ENCODE results near the gene GAS7. TPM values are rescaled to one million over a fixed set of nuclear protein-coding genes. Genes with fewer than 3 reads are reported as not detected.

Gene GAS7
- total RNA-seq, 1 donor from 2014 or later: 2.9 TPM

DNA sequence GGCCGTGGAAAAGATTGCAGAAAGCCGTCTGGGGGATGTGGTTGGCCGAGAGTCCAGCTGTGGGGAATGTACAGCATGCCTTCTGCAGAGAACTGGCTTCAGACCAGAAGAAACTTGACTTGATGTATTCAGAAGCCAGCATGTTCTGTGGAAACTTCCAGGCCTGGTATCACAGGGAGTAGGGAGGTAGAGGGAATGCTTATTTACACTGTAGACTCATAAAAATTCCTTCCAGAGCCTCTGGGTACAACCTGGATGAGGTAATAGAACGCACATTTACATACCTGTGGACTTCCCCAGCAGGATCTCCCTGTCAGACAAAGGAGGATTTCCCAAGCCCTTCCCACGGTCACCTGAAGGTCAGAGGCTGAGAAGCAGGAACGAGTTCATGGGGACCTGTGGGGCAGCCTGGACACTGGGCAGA lies 11.8 kb upstream of the GAS7 start:
- H4K20me1 ChIP-seq (ENCODE audit: low read depth): no peaks in the 10 kb centered on the region
- Mint-ChIP-seq H3K4me3 (no peak overlapping the region), H3K36me3 (no peaks in the 10 kb centered on the region), H3K27ac (no peak overlapping the region), H3K27me3 (ENCODE audit: insufficient read depth, low read depth) (peaks cover 5% of the 10 kb centered on the region), H3K4me1 (peaks cover 20% of the 10 kb centered on the region), H3K9me3 (peaks cover 12% of the 10 kb centered on the region)
- no peak overlapping the region for H3K4me3 ChIP-seq
- H3K9me3 ChIP-seq (ENCODE audit: low read depth): no peaks in the 10 kb centered on the region
- no peak overlapping the region for H2AFZ ChIP-seq (replicated peaks)
- H3K4me2 ChIP-seq: no peak overlapping the region
- no peaks in the 10 kb centered on the region for H3K27me3 ChIP-seq
- peaks cover 9% of the 10 kb centered on the region for H3K4me1 ChIP-seq
- H3K36me3 ChIP-seq: no peaks in the 10 kb centered on the region
- TF ChIP-seq, protein P1, sequence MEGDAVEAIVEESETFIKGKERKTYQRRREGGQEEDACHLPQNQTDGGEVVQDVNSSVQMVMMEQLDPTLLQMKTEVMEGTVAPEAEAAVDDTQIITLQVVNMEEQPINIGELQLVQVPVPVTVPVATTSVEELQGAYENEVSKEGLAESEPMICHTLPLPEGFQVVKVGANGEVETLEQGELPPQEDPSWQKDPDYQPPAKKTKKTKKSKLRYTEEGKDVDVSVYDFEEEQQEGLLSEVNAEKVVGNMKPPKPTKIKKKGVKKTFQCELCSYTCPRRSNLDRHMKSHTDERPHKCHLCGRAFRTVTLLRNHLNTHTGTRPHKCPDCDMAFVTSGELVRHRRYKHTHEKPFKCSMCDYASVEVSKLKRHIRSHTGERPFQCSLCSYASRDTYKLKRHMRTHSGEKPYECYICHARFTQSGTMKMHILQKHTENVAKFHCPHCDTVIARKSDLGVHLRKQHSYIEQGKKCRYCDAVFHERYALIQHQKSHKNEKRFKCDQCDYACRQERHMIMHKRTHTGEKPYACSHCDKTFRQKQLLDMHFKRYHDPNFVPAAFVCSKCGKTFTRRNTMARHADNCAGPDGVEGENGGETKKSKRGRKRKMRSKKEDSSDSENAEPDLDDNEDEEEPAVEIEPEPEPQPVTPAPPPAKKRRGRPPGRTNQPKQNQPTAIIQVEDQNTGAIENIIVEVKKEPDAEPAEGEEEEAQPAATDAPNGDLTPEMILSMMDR (IDR thresholded peaks at IDR 0.05): no peak
- no peak for TF ChIP-seq EZH2phosphoT487 (IDR thresholded peaks at IDR 0.05)
- no peak overlapping the region for H3K9ac ChIP-seq
- H3K27ac ChIP-seq: no peak overlapping the region
- H3K79me2 ChIP-seq (ENCODE audit: low read depth): no peaks in the 10 kb centered on the region
- H3F3A ChIP-seq (ENCODE audit: low read depth): peaks cover 5% of the 10 kb centered on the region
- no peak for DNase-seq (ENCODE audit: low spot score)

DNA sequence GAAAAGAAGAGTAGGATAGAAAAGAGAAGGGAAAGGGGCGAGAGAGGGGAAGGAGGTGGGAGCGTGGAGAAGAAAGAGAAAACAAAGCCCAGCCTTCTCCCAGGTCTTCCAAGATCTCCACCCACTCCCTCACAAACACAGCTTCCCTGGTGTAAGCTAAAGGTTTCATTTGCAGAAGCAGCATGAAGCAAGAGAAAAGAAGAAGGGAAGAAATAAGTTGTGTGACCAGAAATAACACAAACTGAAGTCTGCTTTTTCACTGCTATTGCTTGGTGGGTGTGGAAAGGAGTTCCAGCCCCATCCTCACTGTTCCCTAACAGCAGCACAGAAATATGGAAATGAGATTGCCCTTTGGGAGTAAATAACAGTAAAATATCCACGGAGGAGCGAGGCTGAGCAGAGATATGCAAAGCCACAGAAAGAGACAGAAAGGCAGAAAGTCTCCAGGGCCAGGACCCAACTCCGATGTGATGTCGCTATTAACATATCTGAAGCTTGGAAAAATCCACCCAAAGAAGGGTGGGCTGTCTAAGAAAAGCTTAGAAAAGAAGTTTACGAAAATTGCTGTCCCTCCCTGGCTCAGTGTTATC lies 10.3 kb upstream of the GAS7 start:
- H3K27ac Mint-ChIP-seq: peak overlapping the region; percentile 11
- peak overlapping the region; percentile 38 for H3K4me2 ChIP-seq
- no peak overlapping the region for H3K4me3 ChIP-seq
- H4K20me1 ChIP-seq (ENCODE audit: low read depth): no peaks in the 10 kb centered on the region
- H3K9ac ChIP-seq: no peak overlapping the region
- H3K9me3 Mint-ChIP-seq: peaks cover 22% of the 10 kb centered on the region
- H3K4me1 ChIP-seq: peaks cover 9% of the 10 kb centered on the region
- no peaks in the 10 kb centered on the region for H3K27me3 ChIP-seq
- no peaks in the 10 kb centered on the region for H3K36me3 ChIP-seq
- TF ChIP-seq EZH2phosphoT487 (IDR thresholded peaks at IDR 0.05): no peak
- TF ChIP-seq EZH2 (IDR thresholded peaks at IDR 0.05): no peak
- TF ChIP-seq, protein P1 (IDR thresholded peaks at IDR 0.05): no peak
- H3K36me3 Mint-ChIP-seq: no peaks in the 10 kb centered on the region
- no peaks in the 10 kb centered on the region for H3K79me2 ChIP-seq (ENCODE audit: low read depth)
- no peaks in the 10 kb centered on the region for H3K9me3 ChIP-seq (ENCODE audit: low read depth)
- H3K27me3 Mint-ChIP-seq (ENCODE audit: insufficient read depth, low read depth): peaks cover 3% of the 10 kb centered on the region
- H3K4me1 Mint-ChIP-seq: peaks cover 14% of the 10 kb centered on the region
- peak overlapping the region; percentile 94 for H2AFZ ChIP-seq (replicated peaks)
- no peak overlapping the region for H3K4me3 Mint-ChIP-seq
- H3K27ac ChIP-seq: no peak overlapping the region
- DNase-seq (ENCODE audit: low spot score): no peak
- peaks cover 5% of the 10 kb centered on the region for H3F3A ChIP-seq (ENCODE audit: low read depth)

DNA sequence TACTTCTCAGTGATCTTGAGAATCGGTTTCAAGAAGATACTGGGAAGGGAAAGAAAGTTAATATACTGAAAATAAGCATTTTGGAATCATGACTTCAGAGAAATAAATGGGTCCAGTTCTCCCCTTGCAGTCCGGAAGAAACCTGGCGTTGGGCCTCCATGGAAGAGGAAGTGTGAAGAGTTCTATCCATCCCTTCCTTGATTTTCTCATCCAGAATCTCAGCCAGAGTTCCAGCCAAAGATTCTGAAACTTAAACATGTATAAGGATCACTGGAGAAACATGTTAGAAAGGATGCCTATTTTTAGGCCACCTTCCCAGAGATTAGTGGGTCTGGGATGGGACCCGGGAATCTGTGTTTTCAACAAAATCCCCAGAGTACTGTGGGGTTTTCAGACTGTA lies 8.7 kb upstream of the GAS7 start:
- Histone ChIP-seq H3K27ac (no peak overlapping the region), H3K4me1 (peaks cover 9% of the 10 kb centered on the region), H2AFZ (replicated peaks) (no peak overlapping the region), H4K20me1 (ENCODE audit: low read depth) (no peaks in the 10 kb centered on the region), H3K9me3 (ENCODE audit: low read depth) (no peaks in the 10 kb centered on the region), H3K4me2 (no peak overlapping the region), H3K27me3 (no peaks in the 10 kb centered on the region), H3K4me3 (no peak overlapping the region), H3F3A (ENCODE audit: low read depth) (peaks cover 5% of the 10 kb centered on the region), H3K79me2 (ENCODE audit: low read depth) (no peaks in the 10 kb centered on the region), H3K9ac (no peak overlapping the region), H3K36me3 (no peaks in the 10 kb centered on the region)
- TF ChIP-seq EZH2 (IDR thresholded peaks at IDR 0.05) (no peak), EZH2phosphoT487 (IDR thresholded peaks at IDR 0.05) (no peak)
- TF ChIP-seq, protein P1 (IDR thresholded peaks at IDR 0.05): no peak
- Mint-ChIP-seq H3K9me3 (peaks cover 29% of the 10 kb centered on the region), H3K27me3 (ENCODE audit: insufficient read depth, low read depth) (peaks cover 2% of the 10 kb centered on the region), H3K4me3 (no peak overlapping the region), H3K4me1 (peaks cover 14% of the 10 kb centered on the region), H3K36me3 (no peaks in the 10 kb centered on the region), H3K27ac (no peak overlapping the region)
- DNase-seq (ENCODE audit: low spot score): no peak
